K562 (cell line): ENCODE results near the gene MGST2.

Experiments used
- CEBPB ChIP-seq: fragments of 450-650 bp; IDR thresholded peaks from 2 replicates; pipeline ENCODE4 v1.6.1; 2016; ENCODE audit warnings: missing genetic modification characterization, missing compliant biosample characterization
- CTCF ChIP-seq, 3 experiments: IDR thresholded peaks in 2 of 3; conservative IDR thresholded peaks in 1 of 3; 2 replicates each; pipeline ENCODE4 v1.5.1; 2011 to 2012; ENCODE audit warnings: low read length in 3 of 3, mild to moderate bottlenecking in 3 of 3, control low read depth in 2 of 3, improper control_type of control experiment in 1 of 3, inconsistent platforms in 1 of 3, low read depth in 1 of 3, mixed read lengths in 1 of 3, moderate library complexity in 1 of 3; ENCODE audit not compliant: insufficient read depth in 2 of 3
- CUX1 ChIP-seq: fragments of 200-800 bp; sonication (Bioruptor generic); IDR thresholded peaks from 2 replicates; pipeline ENCODE4 v1.6.1; 2016; ENCODE audit warnings: missing genetic modification characterization, missing compliant biosample characterization
- HOMEZ ChIP-seq: fragments of 250-450 bp; sonication (Bioruptor Pico); IDR thresholded peaks from 2 replicates; pipeline ENCODE4 v1.4.0; 2020; ENCODE audit warnings: mild to moderate bottlenecking, moderate library complexity
- SRSF1 ChIP-seq: fragments of 200-400 bp; formaldehyde crosslinking; IDR thresholded peaks from 2 replicates; pipeline ENCODE4 v1.6.1; 2017; ENCODE audit warnings: mild to moderate bottlenecking, low read depth, low read length, moderate library complexity
- USF2 ChIP-seq: sonication (generic); formaldehyde crosslinking; IDR thresholded peaks from 2 replicates; pipeline ENCODE4 v1.5.0; 2020; ENCODE audit warnings: missing genetic modification reagents
- ZNF280A ChIP-seq: fragments of 450-650 bp; IDR thresholded peaks from 2 replicates; pipeline ENCODE4 v1.6.1; 2018; ENCODE audit warnings: mild to moderate bottlenecking, low read depth; ENCODE audit not compliant: partially characterized antibody
- ZNF644 ChIP-seq: fragments of 200-800 bp; sonication (Bioruptor generic); IDR thresholded peaks from 2 replicates; pipeline ENCODE4 v1.6.1; 2016; ENCODE audit warnings: low read depth, missing genetic modification characterization, missing compliant biosample characterization

GRCh38 chr4:139732991-139733570 is 67.5 kb downstream of the MGST2 start:
- TF ChIP-seq CTCF (IDR thresholded peaks at IDR 0.05 in 2 of 3, conservative IDR thresholded peaks at IDR 0.05 in 1 of 3; ENCODE audit: insufficient read depth in 2 of 3, low read depth in 1 of 3, low read length in 3 of 3) (no peak), ZNF280A (no peak), SRSF1 (no peak), USF2 (no peak), HOMEZ (CRISPR knock-in tag) (no peak), CUX1 (no peak), ZNF644 (tag) (no peak), CEBPB (no peak)
